Measurements from ENCODE around the gene CRY2. TPM values are rescaled to one million over a fixed set of nuclear protein-coding genes. Genes with fewer than 3 reads are reported as not detected.

Gene CRY2
- total and polyA plus RNA-seq, 2 of the 13 experiments (the other 11 are each of a cell fraction or from before 2014, with no cell fraction given) = 10.1 to 12.2 TPM

GRCh38 chr11:45803971-45804760, 43.1 kb upstream of the CRY2 start (continued):
- TF ChIP-seq ZXDC (CRISPR knock-in tag; IDR thresholded peaks at IDR 0.05) (0 out of 2 replicates have a peak, but pooled peaks have one; percentile 47), YY1 (IDR thresholded peaks at IDR 0.05; ENCODE audit: insufficient read depth, insufficient replicate concordance, low read depth, low read length) (peak; percentile 12), ZNF883 (CRISPR knock-in tag; IDR thresholded peaks at IDR 0.05; ENCODE audit: not compliant biosample characterization) (peak; percentile 85), SAP130 (CRISPR knock-in tag; IDR thresholded peaks at IDR 0.05; ENCODE audit: low read depth) (peak; percentile 60), TARDBP (CRISPR knock-in tag; IDR thresholded peaks at IDR 0.05) (no peak; the same call in 1 of the 2 replicates), TAF1 (CRISPR knock-in tag; IDR thresholded peaks at IDR 0.05) (0 out of 2 replicates have a peak, but pooled peaks have one; percentile 17), ZSCAN21 (CRISPR knock-in tag; IDR thresholded peaks at IDR 0.05; ENCODE audit: borderline replicate concordance) (no peak), ZNF235 (CRISPR knock-in tag; IDR thresholded peaks at IDR 0.05; ENCODE audit: borderline replicate concordance) (no peak), ZNF614 (CRISPR knock-in tag; IDR thresholded peaks at IDR 0.05; ENCODE audit: borderline replicate concordance) (0 out of 2 replicates have a peak, but pooled peaks have one; percentile 4), MAFK (conservative IDR thresholded peaks at IDR 0.05 in 1 of 2, IDR thresholded peaks at IDR 0.05 in 1 of 2; ENCODE audit: low read length in 2 of 2) (no peak), ZNF747 (CRISPR knock-in tag; IDR thresholded peaks at IDR 0.05; ENCODE audit: borderline replicate concordance) (no peak), IRF2 (CRISPR knock-in tag; IDR thresholded peaks at IDR 0.05) (no peak), FOXM1 (CRISPR knock-in tag; IDR thresholded peaks at IDR 0.05) (no peak), IKZF4 (CRISPR knock-in tag; IDR thresholded peaks at IDR 0.05; ENCODE audit: borderline replicate concordance, low read depth, not compliant biosample characterization) (peak; percentile 11), NFKB2 (CRISPR knock-in tag; IDR thresholded peaks at IDR 0.05; ENCODE audit: borderline replicate concordance) (peak; percentile 74; the same call in 1 of the 2 replicates), ETV6 (CRISPR knock-in tag; conservative IDR thresholded peaks at IDR 0.05) (0 out of 2 replicates have a peak, but pooled peaks have one; percentile 13), RFXAP (CRISPR knock-in tag; IDR thresholded peaks at IDR 0.05; ENCODE audit: borderline replicate concordance) (0 out of 2 replicates have a peak, but pooled peaks have one; percentile 7), ZNF205 (CRISPR knock-in tag; IDR thresholded peaks at IDR 0.05) (no peak), ZNF121 (CRISPR knock-in tag; IDR thresholded peaks at IDR 0.05) (peak; percentile 13; the same call in 1 of the 2 replicates)

All from HepG2 (cell line).